GM15510 (cell line): Measurements from ENCODE around the gene CBARP.

ENCODE experiments used
- POLR2A ChIP-seq: IDR thresholded peaks from 3 replicates; pipeline ENCODE4 v1.6.1; 2011; ENCODE audit warnings: borderline replicate concordance; ENCODE audit not compliant: insufficient read length; ENCODE audit errors: extremely low read depth

Gene CBARP

DNA sequence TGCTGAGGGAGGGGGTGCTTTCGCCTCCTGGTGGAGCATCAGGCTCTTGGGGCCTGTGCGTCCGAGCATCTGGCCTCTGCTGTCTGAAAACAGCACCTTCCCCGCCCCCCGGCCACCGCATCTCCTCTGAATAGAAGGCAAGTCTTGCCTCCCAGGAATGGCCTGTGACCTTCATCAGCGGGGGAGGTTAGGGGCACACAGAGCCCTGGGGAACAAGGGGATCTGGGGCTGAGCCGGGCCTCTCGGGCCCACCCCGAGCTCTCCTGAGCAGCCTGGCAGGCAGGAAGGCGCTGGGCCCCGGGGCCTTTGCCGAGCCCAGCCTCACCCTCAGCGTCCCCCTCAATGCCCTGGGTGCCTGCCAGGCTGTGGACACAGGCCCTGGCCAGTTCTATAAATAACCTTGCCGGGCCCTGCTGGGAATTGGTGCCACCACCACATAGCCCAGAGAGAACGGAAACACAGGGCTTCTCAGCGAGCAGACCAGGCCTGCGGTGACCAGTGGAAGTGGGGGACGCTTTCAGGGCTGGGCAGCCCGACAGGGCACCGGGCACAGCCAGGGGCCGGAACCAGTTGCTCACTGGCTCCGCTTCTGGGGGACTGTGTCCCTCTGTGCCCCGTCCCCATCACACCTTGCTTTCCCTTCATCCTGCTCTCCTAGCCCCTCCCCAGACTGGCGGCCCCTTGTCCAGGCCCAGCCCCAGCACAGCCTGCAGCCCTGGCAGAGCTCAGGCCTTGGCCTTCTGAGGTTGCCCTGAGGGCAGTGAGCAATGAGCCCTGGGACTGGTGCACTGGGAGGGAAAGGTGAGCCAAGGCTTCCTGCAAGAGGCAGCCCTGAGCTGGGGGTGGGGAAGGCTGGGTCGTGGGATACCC is 22.7 kb downstream of the CBARP start:
- no peak for TF ChIP-seq POLR2A

DNA sequence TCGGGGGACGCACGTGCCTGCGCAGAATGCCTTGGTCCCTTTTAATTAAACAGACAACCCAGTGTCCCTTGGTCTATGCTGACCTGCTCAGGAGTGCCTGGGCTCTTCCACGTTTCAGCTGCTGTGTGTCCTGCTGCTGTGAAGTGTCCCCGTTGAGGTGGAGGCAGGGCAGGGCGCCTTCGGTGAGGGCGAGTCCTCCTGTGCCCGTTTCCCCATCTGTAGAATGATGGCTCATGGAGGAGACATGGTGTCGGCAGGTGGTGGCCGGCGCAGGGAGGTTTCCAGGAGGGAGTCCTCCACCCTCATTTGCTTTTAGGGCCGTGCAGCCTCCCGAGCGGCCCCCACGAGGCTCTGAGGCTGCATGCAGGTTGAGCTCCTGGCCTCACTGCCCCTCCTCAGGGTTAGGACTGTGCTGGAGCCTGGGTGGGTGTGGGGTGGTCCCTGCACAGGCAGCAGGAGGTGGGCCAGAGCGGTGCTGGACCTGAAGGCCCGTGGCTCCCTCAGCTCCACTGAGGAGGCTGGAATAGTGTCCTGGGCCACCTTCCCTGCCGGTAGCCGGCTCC is 23.4 kb downstream of the CBARP start:
- no peak for TF ChIP-seq POLR2A

DNA sequence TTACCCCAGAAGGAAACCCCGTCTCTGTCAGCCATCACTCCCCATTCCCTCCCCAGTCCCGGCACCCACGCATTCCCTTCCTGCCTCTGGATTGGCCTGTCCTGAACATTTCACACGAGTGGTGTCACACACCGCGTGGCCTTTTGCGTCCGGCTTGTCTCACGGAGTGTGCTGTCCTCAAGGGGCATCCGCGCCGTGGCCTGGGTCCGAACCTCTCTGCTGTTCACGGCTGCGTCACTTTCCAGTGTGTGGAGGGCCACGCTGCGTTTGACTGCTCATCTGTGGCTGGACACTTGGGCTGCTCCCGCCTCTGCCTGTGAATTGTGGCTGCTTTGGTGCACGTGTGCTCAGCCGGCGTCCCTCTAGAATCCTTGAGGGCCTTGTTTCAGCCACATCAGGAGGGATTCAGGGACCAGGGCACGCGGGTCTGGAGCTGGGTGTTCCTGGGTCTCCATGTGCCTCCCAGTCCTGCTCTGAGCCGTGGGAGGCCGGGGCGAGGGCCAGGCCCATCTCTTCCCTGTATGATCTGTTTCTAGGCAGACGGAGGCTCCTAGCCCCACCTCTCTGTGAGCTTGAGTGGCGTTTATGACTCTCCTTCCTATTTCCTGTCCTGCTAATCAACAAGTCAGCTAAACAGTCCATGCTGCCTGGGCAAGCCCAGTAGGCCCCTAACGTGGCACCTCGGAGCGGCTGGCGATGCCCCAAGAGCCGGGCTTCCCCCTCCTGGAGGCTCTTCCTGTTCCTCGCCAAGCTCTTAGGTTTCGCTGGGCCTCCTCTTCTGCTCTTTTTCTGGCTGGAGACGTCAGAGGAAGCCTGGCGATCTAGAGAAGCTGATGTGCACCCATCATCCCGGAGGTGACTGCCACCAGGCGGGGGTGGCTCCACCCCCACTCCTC is 24.2 kb downstream of the CBARP start:
- no peak for TF ChIP-seq POLR2A

DNA sequence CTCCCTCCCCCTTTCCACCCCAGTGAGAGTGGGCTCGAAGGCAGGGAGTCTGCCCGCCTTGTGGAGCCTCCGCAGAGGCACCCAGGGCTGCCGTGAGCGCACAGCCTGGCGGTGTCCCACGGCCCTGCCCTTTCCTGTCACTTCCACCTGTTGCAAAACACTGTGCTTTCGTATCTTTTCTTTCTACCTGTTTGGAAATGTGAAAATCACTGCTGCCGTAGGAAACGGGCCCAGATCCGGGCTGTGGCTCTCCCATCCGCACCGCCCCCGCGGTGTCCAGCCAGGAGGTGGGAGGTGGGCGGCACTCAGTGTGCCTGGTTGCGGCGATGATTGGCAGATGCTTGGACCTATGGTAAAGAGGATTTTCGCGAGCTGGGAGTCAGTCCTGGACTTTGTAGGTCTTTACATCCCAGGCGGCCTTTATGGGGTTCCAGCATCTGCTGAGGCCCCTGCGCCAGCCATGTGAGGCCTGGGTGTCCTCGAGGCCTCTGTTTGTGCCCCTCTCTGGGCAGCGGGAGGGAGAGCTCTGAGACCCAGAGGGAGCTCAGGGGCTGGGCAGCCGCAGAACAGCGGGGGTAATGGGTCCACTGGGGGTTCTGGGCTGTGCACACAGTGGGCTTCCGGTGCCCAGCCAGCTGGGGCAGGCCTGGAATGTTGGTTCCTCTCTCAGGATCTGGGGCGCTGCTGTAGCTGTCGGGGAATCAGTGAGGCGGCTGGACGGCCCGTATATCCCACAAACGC is 26.1 kb downstream of the CBARP start:
- no peak for TF ChIP-seq POLR2A

DNA sequence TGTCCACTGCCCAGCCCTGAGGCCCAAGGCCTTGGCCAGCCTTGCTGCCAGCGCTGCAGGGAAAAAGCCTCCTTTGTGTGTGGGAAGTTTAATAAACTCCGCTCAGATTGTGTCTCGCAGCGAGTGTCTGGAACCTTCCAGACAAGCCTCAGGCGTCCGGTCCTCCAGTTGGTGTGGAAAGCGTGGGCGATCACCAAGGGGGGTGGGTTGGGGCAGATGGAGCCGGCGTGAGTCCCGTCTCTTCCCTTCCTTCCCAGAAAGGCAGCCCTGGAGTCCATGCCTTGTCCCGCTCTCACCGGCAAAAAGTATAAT is 27.6 kb downstream of the CBARP start:
- no peak for TF ChIP-seq POLR2A

DNA sequence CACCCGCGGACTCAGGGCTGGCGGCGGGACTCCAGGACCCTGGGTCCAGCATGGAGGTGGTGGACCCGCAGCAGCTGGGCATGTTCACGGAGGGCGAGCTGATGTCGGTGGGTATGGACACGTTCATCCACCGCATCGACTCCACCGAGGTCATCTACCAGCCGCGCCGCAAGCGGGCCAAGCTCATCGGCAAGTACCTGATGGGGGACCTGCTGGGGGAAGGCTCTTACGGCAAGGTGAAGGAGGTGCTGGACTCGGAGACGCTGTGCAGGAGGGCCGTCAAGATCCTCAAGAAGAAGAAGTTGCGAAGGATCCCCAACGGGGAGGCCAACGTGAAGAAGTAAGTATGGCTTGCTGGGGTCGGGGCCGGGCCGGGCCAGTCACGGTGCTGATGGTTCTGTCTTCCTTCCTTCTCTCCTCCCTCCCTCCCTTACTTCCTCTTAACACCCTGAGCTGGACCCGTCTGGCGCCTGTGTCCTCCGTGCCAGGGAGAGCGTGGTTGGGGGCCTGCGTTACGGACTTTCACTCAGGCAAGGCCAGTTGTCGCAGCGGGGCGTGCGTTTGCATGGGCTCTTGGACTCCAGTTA is 30.8 kb downstream of the CBARP start:
- TF ChIP-seq POLR2A = no peak

DNA sequence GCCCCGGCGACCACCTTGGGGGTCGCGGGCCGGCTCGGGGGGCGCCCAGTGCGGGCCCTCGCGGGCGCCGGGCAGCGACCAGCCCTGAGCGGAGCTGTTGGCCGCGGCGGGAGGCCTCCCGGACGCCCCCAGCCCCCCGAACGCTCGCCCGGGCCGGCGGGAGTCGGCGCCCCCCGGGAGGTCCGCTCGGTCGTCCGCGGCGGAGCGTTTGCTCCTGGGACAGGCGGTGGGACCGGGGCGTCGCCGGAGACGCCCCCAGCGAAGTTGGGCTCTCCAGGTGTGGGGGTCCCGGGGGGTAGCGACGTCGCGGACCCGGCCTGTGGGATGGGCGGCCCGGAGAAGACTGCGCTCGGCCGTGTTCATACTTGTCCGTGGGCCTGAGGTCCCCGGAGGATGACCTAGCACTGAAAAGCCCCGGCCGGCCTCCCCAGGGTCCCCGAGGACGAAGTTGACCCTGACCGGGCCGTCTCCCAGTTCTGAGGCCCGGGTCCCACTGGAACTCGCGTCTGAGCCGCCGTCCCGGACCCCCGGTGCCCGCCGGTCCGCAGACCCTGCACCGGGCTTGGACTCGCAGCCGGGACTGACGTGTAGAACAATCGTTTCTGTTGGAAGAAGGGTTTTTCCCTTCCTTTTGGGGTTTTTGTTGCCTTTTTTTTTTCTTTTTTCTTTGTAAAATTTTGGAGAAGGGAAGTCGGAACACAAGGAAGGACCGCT is 31.5 kb downstream of the CBARP start:
- no peak for TF ChIP-seq POLR2A

DNA sequence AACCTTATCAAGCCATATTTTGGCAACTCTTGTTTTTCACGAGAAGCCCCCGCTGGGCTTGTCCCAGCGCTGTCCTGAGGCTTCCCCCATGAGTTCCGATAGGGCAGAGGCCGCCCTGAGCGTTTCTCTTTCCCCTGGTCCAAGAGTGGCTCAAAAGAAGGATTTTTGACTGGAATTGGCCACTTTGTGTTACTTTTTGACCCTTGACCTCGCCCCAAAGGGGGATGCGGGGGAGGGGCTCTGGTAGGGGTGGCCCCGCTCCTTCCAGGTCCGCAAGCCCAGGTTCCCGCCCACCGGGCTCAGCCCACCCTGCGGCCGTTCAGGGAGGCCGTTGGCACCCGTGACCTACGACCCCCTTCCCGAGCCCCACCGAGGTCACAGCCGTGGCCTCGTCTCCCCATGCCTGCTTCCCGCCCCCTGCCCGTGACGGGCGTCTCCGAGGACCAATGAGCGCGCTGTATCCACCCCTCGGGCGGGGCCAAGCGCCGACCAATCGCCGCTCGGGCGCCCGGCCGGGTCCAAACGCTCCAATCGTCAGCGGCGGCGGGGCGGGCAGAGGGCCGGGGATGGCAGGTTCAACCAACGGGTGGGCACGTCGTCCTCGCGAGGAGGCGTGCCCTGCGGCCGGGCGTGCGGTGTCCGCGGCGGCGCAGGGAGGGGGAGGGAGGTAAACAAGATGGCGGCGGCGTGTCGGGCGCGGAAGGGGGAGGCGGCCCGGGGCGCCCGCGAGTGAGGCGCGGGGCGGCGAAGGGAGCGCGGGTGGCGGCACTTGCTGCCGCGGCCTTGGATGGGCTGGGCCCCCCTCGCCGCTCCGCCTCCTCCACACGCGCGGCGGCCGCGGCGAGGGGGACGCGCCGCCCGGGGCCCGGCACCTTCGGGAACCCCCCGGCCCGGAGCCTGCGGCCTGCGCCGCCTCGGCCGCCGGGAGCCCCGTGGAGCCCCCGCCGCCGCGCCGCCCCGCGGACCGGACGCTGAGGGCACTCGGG is 32.4 kb downstream of the CBARP start, which contains the start of gene STK11:
Gene STK11, plus strand, starts transcription at position 665 of the 986 bp plus-strand sequence. CDS start 1,136 bp downstream, outside the sequence.
- peak; percentile 83 for TF ChIP-seq POLR2A

DNA sequence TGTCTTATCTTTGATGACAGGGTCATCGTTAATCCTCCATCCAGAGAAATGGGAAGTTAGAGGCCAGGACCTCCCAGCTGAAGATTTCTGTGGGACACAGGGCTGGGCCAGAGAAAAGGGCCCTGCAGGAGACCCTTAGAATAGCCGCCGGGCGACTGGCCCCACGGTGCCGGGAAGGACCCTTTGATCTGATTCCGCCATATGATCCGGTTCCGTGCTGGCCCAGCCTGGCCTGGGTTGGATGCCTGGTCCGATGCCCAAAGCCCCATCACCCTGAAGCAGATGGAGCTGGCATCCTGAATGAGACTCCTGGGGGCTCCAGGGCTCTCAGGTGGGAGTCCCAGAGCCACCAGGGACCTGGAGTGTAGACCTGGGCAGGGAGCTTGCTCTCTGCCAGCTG is 38.3 kb downstream of the CBARP start:
- no peak for TF ChIP-seq POLR2A

DNA sequence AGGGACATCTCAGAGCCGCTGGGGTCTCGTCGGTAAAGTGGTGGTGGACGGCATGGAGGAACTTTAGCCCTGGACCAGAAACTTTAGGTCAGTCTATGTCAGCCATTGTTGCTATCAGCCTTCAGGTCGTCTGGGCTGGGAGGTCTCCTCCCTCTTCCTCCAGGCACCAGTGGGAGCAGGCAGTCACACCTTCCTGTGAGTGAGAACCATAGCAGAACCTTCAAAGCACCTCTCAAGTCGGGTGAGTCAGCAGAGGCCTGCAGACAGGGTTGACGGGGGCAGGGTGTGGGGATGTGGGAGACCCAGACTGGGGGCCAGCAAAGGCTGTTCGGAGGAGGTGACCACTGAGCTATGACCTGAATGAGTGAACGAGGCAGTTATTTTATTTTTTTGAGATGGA is 48.4 kb downstream of the CBARP start:
- no peak for TF ChIP-seq POLR2A

DNA sequence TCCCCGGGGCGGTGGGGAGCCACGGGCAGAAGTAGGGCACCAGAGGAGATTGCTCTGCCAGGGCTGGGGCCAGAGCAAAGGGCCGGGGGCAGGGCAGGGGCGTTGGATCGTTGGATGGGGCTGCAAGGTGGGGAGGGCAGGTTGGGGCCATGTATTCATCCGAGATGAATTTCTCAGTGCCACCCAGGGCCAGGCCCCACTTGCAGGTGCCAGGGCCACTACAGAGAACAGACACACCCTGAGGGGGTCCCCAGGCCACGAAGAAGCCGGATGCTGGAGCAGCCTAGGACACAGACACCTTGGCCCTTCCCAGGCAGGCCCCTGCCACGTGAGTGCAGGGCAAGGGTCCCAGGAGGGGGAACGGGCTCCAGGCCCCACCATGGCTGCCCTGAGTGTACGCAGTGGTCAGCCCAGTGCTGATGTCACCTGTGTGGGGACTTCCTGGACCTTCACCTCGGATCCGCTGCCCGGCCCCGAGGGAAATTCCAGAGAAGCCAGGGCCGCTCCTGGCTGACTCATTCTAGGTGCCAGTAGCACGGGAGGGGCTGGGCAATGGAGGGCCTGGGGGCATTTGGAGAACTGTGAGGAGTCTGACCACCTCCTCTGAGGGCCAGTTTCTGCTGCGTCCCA is 54.1 kb downstream of the CBARP start:
- no peak for TF ChIP-seq POLR2A

DNA sequence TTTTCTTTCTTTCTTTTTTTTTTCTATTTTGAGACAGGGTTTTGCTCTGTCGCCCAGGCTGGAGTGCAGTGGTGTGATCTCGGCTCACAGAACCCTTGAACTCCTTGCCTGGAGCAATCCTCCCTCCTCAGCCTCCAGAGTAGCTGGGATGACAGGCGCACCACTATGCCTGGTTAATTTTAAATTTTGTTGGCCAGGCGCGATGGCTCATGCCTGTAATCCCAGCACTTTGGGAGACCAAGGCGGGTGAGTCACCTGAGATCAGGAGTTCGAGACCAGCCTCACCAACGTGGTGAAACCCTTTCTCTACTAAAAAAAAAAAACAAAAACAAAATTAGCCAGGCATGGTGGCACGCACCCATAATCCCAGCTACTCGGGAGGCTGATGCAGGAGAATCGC is 55.1 kb downstream of the CBARP start:
- TF ChIP-seq POLR2A = no peak

DNA sequence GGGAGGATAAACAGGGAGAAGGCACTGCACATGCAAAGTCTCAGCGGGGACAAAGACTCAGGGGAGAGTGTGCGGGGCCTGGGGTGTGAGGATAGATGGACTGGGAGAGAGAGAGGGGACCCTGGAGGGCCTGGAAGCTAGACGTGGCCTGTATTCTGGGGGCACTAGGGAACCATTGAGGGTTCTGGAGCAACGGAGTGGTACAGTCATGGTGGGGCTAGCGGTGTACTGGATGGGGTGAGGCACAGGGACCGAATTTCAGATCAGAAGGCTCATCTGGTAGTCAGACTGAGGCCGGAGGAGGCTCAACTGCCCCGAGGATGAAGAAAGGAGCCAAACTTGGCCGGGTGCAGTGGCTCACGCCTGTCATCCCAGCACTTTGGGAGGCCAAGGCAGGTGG is 55.7 kb downstream of the CBARP start:
- no peak for TF ChIP-seq POLR2A

DNA sequence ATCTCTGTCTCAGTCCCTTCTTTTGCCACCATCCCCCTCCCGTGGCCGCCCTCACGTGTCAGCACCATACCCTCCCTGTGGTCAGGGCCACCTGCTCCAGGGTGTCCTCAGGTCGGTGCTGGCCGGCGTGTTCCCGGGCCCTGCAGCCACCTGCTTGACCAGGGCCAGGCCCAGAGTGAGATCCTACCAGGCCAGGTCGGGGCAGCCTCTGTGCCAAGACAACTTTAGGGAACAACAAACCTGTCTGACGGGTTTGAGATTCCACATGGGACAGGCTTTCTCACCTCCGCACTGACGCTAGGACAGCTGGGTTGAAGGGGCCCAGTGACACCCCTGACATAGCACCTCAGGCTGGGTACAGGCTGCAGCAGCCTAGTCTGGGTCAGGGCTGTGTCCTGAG is 56.2 kb downstream of the CBARP start:
- TF ChIP-seq POLR2A = no peak
